ENCODE measurements around the gene RASSF1.
"Not testable (repeated sequence)": the region's sequence is repeated elsewhere in the genome, so short reads cannot be mapped to it uniquely, and the experiment has no call there.

RASSF1 gene

GRCh38 chr3:50298836-50299637 is 41.6 kb downstream of the RASSF1 start, which contains the start of the genes HYAL3 and NAA80:
Gene HYAL3, minus strand, starts transcription at chr3:50299405. Its CDS starts 3,803 bp downstream, at chr3:50295602.
Gene NAA80, minus strand, starts transcription at chr3:50299405. Its CDS starts 1,942 bp downstream, at chr3:50297463.
- peak; percentile 99 to 100 for DNase-seq

GRCh38 chr3:50297896-50298725 is 42.5 kb downstream of the RASSF1 start:
- DNase-seq: peak; percentile 40 to 49

GRCh38 chr3:50297384-50297775 is 43.3 kb downstream of the RASSF1 start:
- DNase-seq: no peak

- no peak for DNase-seq
Observed at GRCh38 chr3:50296721-50297383, 43.8 kb downstream of the RASSF1 start.

GRCh38 chr3:50295553-50296431 is 44.8 kb downstream of the RASSF1 start:
- DNase-seq: no peak

- no peak for DNase-seq
Observed at GRCh38 chr3:50294492-50295403, 45.9 kb downstream of the RASSF1 start.

- no peak for DNase-seq
Observed at GRCh38 chr3:50294089-50294488, 46.5 kb downstream of the RASSF1 start.

- DNase-seq: no peak
Observed at GRCh38 chr3:50293079-50293801, 47.4 kb downstream of the RASSF1 start.

GRCh38 chr3:50292159-50293078 is 48.2 kb downstream of the RASSF1 start, which contains the start of gene IFRD2:
Gene IFRD2, minus strand, starts transcription at chr3:50292429. Its CDS starts 155 bp downstream, at chr3:50292274.
- DNase-seq: peak; percentile 99

GRCh38 chr3:50290161-50290641 is 50.4 kb downstream of the RASSF1 start:
- no peak for DNase-seq

- no peak for DNase-seq
Observed at GRCh38 chr3:50289130-50289529, 51.5 kb downstream of the RASSF1 start.

GRCh38 chr3:50288387-50289007 is 52.1 kb downstream of the RASSF1 start:
- DNase-seq: no peak

GRCh38 chr3:50287262-50287661 is 53.4 kb downstream of the RASSF1 start:
- DNase-seq: no peak

GRCh38 chr3:50286322-50287227 is 54.1 kb downstream of the RASSF1 start:
- no peak for DNase-seq

GRCh38 chr3:50284121-50284520 is 56.5 kb downstream of the RASSF1 start:
- not testable (repeated sequence) for DNase-seq

Data from AML-193 (cell line).